HCT116 (cell line): Measurements from ENCODE around the gene DNAJC1. TPM values are rescaled to one million over a fixed set of nuclear protein-coding genes. Genes with fewer than 3 reads are reported as not detected.

Experiments used
- ATAC-seq: fragments of 200-7000 bp; cut with Tn5 transposase; 2 replicates; pipeline ENCODE4 v1.9.1; 2020; ENCODE audit warnings: mild to moderate bottlenecking, moderate library complexity
- BruUV-seq: library from RNA; stranded (reverse); fragments of 400-500 nt; replicated peaks from 2 replicates; lab custom pipeline; 2021; lab: Mats Ljungman, UMichigan
- CTCF ChIA-PET: fragments of 300-600 bp; sonication (Branson Sonifier 250); formaldehyde crosslinking; loops from one replicate; lab custom pipeline; 2021; ENCODE audit warnings: antibody characterized with exemption; lab: Charles Lee
- POLR2A ChIA-PET: fragments of 300-600, 350-600 bp; sonication (Branson Sonifier 250); formaldehyde crosslinking; loops from one replicate; lab custom pipeline; 2021; ENCODE audit warnings: antibody characterized with exemption; lab: Charles Lee
- RAD21 ChIA-PET, 2 experiments: fragments of 300-600 bp; sonication (Branson Sonifier 250); formaldehyde crosslinking; loops; one replicate each; lab custom pipeline; 2023; ENCODE audit warnings: low total read pairs in 2 of 2; ENCODE audit not compliant: uncharacterized antibody in 2 of 2, unreplicated experiment in 2 of 2, low non-redundant PET in 1 of 2; lab: Charles Lee
- DNase-seq: peaks from one replicate; pipeline ENCODE4 v3.0.0-alpha.2; 2010; ENCODE audit warnings: low read depth, low spot score
- H2AFZ ChIP-seq: fragments of 200-600 bp; shearing (Covaris generic), sonication (generic); 2 replicates; pipeline ENCODE4 v1.6.1; 2017; ENCODE audit warnings: low read depth, mixed run types, mixed read lengths, antibody characterized with exemption, low read length; ENCODE audit not compliant: poor library complexity, severe bottlenecking
- H3K27ac ChIP-seq: 2 replicates; pipeline ENCODE4 v1.5.1; 2012; ENCODE audit warnings: low read depth, low read length
- H3K27me3 ChIP-seq: fragments of 200-600 bp; sonication (generic); 2 replicates; pipeline ENCODE4 v1.6.1; 2016; ENCODE audit warnings: mixed run types, low read length, mixed read lengths; ENCODE audit not compliant: insufficient read depth
- H3K36me3 ChIP-seq, 2 experiments: fragments of 200-500 bp in 1 of 2; fragments of 200-600 bp in 1 of 2; sonication (Bioruptor generic) in 1 of 2; sonication (generic) in 1 of 2; 2 replicates each; pipeline versions ENCODE4 v1.5.1 to v1.6.1; 2014 to 2016; ENCODE audit warnings: low read length in 2 of 2, inconsistent platforms in 1 of 2, mixed read lengths in 1 of 2, mixed run types in 1 of 2; ENCODE audit not compliant: insufficient read depth in 2 of 2, control insufficient read depth in 1 of 2
- H3K4me1 ChIP-seq, 2 experiments: fragments of 200-600 bp in 1 of 2; sonication (generic) in 1 of 2; 2 replicates each; pipeline versions ENCODE4 v1.5.1 to v1.6.1; 2012 to 2017; ENCODE audit warnings: low read length in 2 of 2, inconsistent platforms in 1 of 2, mild to moderate bottlenecking in 1 of 2, mixed read lengths in 1 of 2, mixed run types in 1 of 2, moderate library complexity in 1 of 2; ENCODE audit not compliant: insufficient read depth in 2 of 2, control insufficient read depth in 1 of 2
- H3K4me2 ChIP-seq: fragments of 200-600 bp; sonication (generic); 2 replicates; pipeline ENCODE4 v1.6.1; 2017; ENCODE audit warnings: mixed run types, low read length, mixed read lengths
- H3K4me3 ChIP-seq, 2 experiments: fragments of 200-600 bp in 1 of 2; sonication (generic) in 1 of 2; replicated peaks in 1 of 2; 2 replicates each; pipeline ENCODE4 v1.5.1; 2011 to 2016; ENCODE audit warnings: low read length in 2 of 2, control low read depth in 1 of 2, low read depth in 1 of 2, mild to moderate bottlenecking in 1 of 2, mixed read lengths in 1 of 2, mixed run types in 1 of 2
- H3K79me2 ChIP-seq: fragments of 200-600 bp; sonication (generic); 2 replicates; pipeline ENCODE4 v1.6.1; 2017; ENCODE audit warnings: mild to moderate bottlenecking, mixed run types, low read length, moderate library complexity, mixed read lengths; ENCODE audit not compliant: insufficient read depth
- H3K9ac ChIP-seq: fragments of 200-600 bp; sonication (generic); 2 replicates; pipeline ENCODE4 v1.6.1; 2016; ENCODE audit warnings: low read length, mixed read lengths
- H3K9me2 ChIP-seq: fragments of 200-600 bp; sonication (generic), shearing (Covaris generic); 2 replicates; pipeline ENCODE4 v1.6.1; 2017; ENCODE audit warnings: mixed run types, mild to moderate bottlenecking, moderate library complexity; ENCODE audit not compliant: insufficient read depth
- H3K9me3 ChIP-seq, 2 experiments: fragments of 200-500 bp in 1 of 2; fragments of 200-600 bp in 1 of 2; sonication (Bioruptor generic) in 1 of 2; sonication (generic) in 1 of 2; 2 replicates each; pipeline ENCODE4 v1.6.1; 2014 to 2017; ENCODE audit warnings: low read length in 2 of 2, mixed read lengths in 2 of 2, inconsistent platforms in 1 of 2, low read depth in 1 of 2, mild to moderate bottlenecking in 1 of 2, mixed run types in 1 of 2, moderate library complexity in 1 of 2; ENCODE audit not compliant: control insufficient read depth in 1 of 2, insufficient read depth in 1 of 2
- H4K20me1 ChIP-seq: fragments of 200-600 bp; sonication (generic), shearing (Covaris generic); 2 replicates; pipeline ENCODE4 v1.6.1; 2017; ENCODE audit warnings: mixed run types, mild to moderate bottlenecking, moderate library complexity; ENCODE audit not compliant: insufficient read depth
- CEBPB ChIP-seq: IDR thresholded peaks from 2 replicates; pipeline ENCODE4 v1.6.1; 2012; ENCODE audit warnings: low read depth
- EGR1 ChIP-seq: IDR thresholded peaks from 2 replicates; pipeline ENCODE4 v1.6.1; 2012; ENCODE audit warnings: low read depth
- ELF1 ChIP-seq: IDR thresholded peaks from 2 replicates; pipeline ENCODE4 v1.6.1; 2012; ENCODE audit warnings: low read depth, borderline replicate concordance
- EZH2 ChIP-seq: fragments of 200-600 bp; sonication (generic); IDR thresholded peaks from 2 replicates; pipeline ENCODE4 v1.6.1; 2017; ENCODE audit warnings: antibody characterized with exemption, mixed run types
- POLR2A ChIP-seq: IDR thresholded peaks from 2 replicates; pipeline ENCODE4 v1.7.0; 2011; ENCODE audit warnings: borderline replicate concordance; ENCODE audit not compliant: insufficient read depth, insufficient read length; ENCODE audit errors: extremely low read depth
- SIN3A ChIP-seq: IDR thresholded peaks from 2 replicates; pipeline ENCODE4 v1.6.1; 2012; ENCODE audit warnings: low read depth
- SP1 ChIP-seq: IDR thresholded peaks from 2 replicates; pipeline ENCODE4 v1.6.1; 2012; ENCODE audit warnings: low read depth
- SRF ChIP-seq: IDR thresholded peaks from 2 replicates; pipeline ENCODE4 v1.6.1; 2012; ENCODE audit warnings: low read depth
- ZFX ChIP-seq: fragments of 450-650 bp; IDR thresholded peaks from 2 replicates; pipeline ENCODE4 v1.6.1; 2017
- ZNF274 ChIP-seq: fragments of 200-500 bp; sonication (Bioruptor generic); IDR thresholded peaks from 2 replicates; pipeline ENCODE4 v1.6.1; 2014; ENCODE audit warnings: mild to moderate bottlenecking, low read depth, low read length, inconsistent platforms
- intact Hi-C: fragments of 100-400 bp; cut with micrococcal nuclease; formaldehyde crosslinking; loops from 2 replicates; pipeline ENCODE4 v1.10.0; 2022
- total RNA-seq: library from RNA; stranded (reverse); gene quantifications from one replicate; pipeline ENCODE4 v1.2.1, GENCODE V29; 2021; ENCODE audit not compliant: unreplicated experiment
- TF ChIP-seq, protein P1 (sequence below): IDR thresholded peaks from 2 replicates; pipeline ENCODE4 v1.6.1; 2012
- TF ChIP-seq, protein P2 (sequence below): IDR thresholded peaks from 2 replicates; pipeline ENCODE4 v1.6.1; 2011; ENCODE audit warnings: mild to moderate bottlenecking, low read length, moderate library complexity; ENCODE audit not compliant: insufficient replicate concordance; ENCODE audit errors: extremely low read depth

Gene DNAJC1
- total RNA-seq, 1 experiment from 2014 or later, result 17.9 TPM

DNA sequence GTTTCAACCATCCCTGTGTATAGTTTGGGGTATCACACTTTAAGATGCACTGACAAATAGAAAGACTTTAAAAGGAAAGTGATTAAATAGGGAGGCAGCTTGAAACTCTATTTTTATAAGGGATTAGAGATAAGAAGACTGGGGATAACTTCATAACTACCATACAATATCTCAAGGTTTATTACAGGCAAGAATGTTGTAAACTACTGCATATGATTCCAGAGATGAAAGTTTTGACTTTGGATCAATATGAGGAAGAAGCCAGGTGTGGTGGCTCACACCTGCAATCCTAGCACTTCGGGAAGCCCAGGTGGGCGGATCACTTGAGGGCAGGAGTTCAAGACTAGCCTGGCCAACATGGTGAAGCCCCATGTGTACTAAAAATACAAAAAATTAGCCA is 96.1 kb downstream of the DNAJC1 start:
- POLR2A ChIA-PET, result no interaction called here
- intact Hi-C loops, result no loop called here
- H3K9me2 ChIP-seq, result no peaks in the 10 kb centered on the region
- CTCF ChIA-PET, result no interaction called here
- no peaks in the 10 kb centered on the region for H4K20me1 ChIP-seq
- no peak for DNase-seq
- H3K9ac ChIP-seq, result no peak overlapping the region
- no peaks in the 10 kb centered on the region for H3K79me2 ChIP-seq
- ATAC-seq, result no peak
- 0 out of 4 replicates have a peak, but pooled peaks cover 0 to 4% of the 10 kb centered on the region in 2 experiments for H3K36me3 ChIP-seq
- no TSS peak for BruUV-seq
- no peak overlapping the region for H2AFZ ChIP-seq
- H3K4me1 ChIP-seq, result no peaks in the 10 kb centered on the region
- H3K27ac ChIP-seq, result no peak overlapping the region
- RAD21 ChIA-PET, result no interaction called here
- H3K4me3 ChIP-seq, result no peak overlapping the region
- TF ChIP-seq, protein P1, sequence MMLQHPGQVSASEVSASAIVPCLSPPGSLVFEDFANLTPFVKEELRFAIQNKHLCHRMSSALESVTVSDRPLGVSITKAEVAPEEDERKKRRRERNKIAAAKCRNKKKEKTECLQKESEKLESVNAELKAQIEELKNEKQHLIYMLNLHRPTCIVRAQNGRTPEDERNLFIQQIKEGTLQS, result no peak
- TF ChIP-seq POLR2A (no peak), EZH2 (no peak), EGR1 (no peak)
- TF ChIP-seq, protein P2, sequence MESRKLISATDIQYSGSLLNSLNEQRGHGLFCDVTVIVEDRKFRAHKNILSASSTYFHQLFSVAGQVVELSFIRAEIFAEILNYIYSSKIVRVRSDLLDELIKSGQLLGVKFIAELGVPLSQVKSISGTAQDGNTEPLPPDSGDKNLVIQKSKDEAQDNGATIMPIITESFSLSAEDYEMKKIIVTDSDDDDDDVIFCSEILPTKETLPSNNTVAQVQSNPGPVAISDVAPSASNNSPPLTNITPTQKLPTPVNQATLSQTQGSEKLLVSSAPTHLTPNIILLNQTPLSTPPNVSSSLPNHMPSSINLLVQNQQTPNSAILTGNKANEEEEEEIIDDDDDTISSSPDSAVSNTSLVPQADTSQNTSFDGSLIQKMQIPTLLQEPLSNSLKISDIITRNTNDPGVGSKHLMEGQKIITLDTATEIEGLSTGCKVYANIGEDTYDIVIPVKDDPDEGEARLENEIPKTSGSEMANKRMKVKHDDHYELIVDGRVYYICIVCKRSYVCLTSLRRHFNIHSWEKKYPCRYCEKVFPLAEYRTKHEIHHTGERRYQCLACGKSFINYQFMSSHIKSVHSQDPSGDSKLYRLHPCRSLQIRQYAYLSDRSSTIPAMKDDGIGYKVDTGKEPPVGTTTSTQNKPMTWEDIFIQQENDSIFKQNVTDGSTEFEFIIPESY, result no peak
- H3K9me3 ChIP-seq, result no peaks in the 10 kb centered on the region
- H3K27me3 ChIP-seq, result no peaks in the 10 kb centered on the region
- no peak overlapping the region for H3K4me2 ChIP-seq

DNA sequence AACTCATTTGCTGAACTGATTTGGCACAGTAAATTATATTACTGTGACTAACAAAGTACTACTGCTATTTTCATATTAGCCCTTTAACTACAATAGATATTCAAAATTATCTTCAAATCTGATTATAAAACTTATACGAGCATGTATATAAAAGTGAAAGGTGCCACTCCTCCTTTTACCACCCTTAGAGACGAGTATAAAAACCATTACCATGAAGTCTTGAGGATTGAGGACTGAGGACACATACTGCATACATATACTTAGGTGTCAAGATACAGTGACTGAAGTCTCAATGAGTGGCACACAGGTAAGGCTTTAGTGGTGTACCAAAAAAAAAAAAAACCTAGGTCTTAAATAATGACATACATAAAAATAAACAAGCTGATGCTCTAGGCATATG is 98.6 kb downstream of the DNAJC1 start:
- CTCF ChIA-PET, result no interaction called here
- Histone ChIP-seq H3K4me2 (no peak overlapping the region), H3K27ac (no peak overlapping the region), H3K4me3 (no peak overlapping the region), H3K79me2 (no peaks in the 10 kb centered on the region), H2AFZ (no peak overlapping the region), H3K27me3 (no peaks in the 10 kb centered on the region), H3K9ac (no peak overlapping the region), H4K20me1 (no peaks in the 10 kb centered on the region)
- no peak for ATAC-seq
- RAD21 ChIA-PET, result no interaction called here
- no peak for DNase-seq
- POLR2A ChIA-PET, result no interaction called here
- intact Hi-C loops, result no loop called here
- TF ChIP-seq SRF, result no peak
- no peak for TF ChIP-seq EZH2
- TF ChIP-seq POLR2A, result no peak
- no peak for TF ChIP-seq SP1
- TF ChIP-seq, protein P2, result no peak
- no peak for TF ChIP-seq CEBPB
- no peak for TF ChIP-seq ZFX
- TF ChIP-seq ZNF274, result no peak
- TF ChIP-seq SIN3A, result no peak
- no peak for TF ChIP-seq ELF1
- TF ChIP-seq, all 23 proteins: peak for 0
- no TSS peak for BruUV-seq
- Histone ChIP-seq H3K9me2 (no peaks in the 10 kb centered on the region), H3K36me3 (0 out of 4 replicates have a peak, but pooled peaks cover 0 to 4% of the 10 kb centered on the region in 2 experiments), H3K9me3 (no peaks in the 10 kb centered on the region), H3K4me1 (no peaks in the 10 kb centered on the region)
